HEK293T (cell line): ENCODE data around the gene UBE2K.

ENCODE experiments used
- CTCF ChIA-PET: fragments of 350-600 bp; formaldehyde crosslinking; extraction: SDS; loops from one replicate; lab custom pipeline; 2021; ENCODE audit warnings: antibody characterized with exemption, inconsistent platforms; lab: Yijun Ruan, JAX
- POLR2A ChIA-PET: fragments of 350-600 bp; formaldehyde crosslinking; extraction: SDS; loops from one replicate; lab custom pipeline; 2020; ENCODE audit warnings: antibody characterized with exemption, inconsistent platforms; lab: Yijun Ruan, JAX
- DNase-seq: peaks from one replicate; pipeline ENCODE4 v3.0.0; 2012; ENCODE audit warnings: mixed read lengths; ENCODE audit errors: extremely low spot score
- ARNT ChIP-seq: fragments of 450-650 bp; IDR thresholded peaks from 2 replicates; pipeline ENCODE4 v1.6.1; 2017; ENCODE audit warnings: mild to moderate bottlenecking
- BHLHE40 ChIP-seq: fragments of 450-650 bp; IDR thresholded peaks from 2 replicates; pipeline ENCODE4 v1.6.1; 2016; ENCODE audit warnings: mild to moderate bottlenecking, moderate library complexity, borderline replicate concordance
- CTBP1 ChIP-seq: fragments of 450-650 bp; IDR thresholded peaks from 2 replicates; pipeline ENCODE4 v1.6.1; 2016; ENCODE audit warnings: borderline replicate concordance
- ELF4 ChIP-seq: fragments of 450-650 bp; IDR thresholded peaks from 2 replicates; pipeline ENCODE4 v1.6.1; 2017; ENCODE audit warnings: antibody characterized with exemption
- FOXA1 ChIP-seq: fragments of 450-650 bp; IDR thresholded peaks from 2 replicates; pipeline ENCODE4 v1.6.1; 2016; ENCODE audit warnings: mild to moderate bottlenecking
- FOXK2 ChIP-seq: fragments of 450-650 bp; IDR thresholded peaks from 2 replicates; pipeline ENCODE4 v1.6.1; 2016; ENCODE audit warnings: mild to moderate bottlenecking
- FOXM1 ChIP-seq: fragments of 450-650 bp; IDR thresholded peaks from 2 replicates; pipeline ENCODE4 v1.6.1; 2017; ENCODE audit warnings: mild to moderate bottlenecking, borderline replicate concordance
- HDGF ChIP-seq: fragments of 450-650 bp; IDR thresholded peaks from 2 replicates; pipeline ENCODE4 v1.6.1; 2017; ENCODE audit warnings: antibody characterized with exemption, borderline replicate concordance
- L3MBTL2 ChIP-seq: fragments of 450-650 bp; conservative IDR thresholded peaks from 2 replicates; pipeline ENCODE4 v1.6.1; 2016; ENCODE audit warnings: mild to moderate bottlenecking
- LEF1 ChIP-seq: fragments of 450-650 bp; IDR thresholded peaks from 2 replicates; pipeline ENCODE4 v1.6.1; 2017; ENCODE audit warnings: mild to moderate bottlenecking, borderline replicate concordance
- NFRKB ChIP-seq: fragments of 450-650 bp; IDR thresholded peaks from 2 replicates; pipeline ENCODE4 v1.6.1; 2016; ENCODE audit warnings: mild to moderate bottlenecking, moderate library complexity
- PKNOX1 ChIP-seq: fragments of 450-650 bp; IDR thresholded peaks from 2 replicates; pipeline ENCODE4 v1.6.1; 2016
- SP1 ChIP-seq: fragments of 450-650 bp; IDR thresholded peaks from 2 replicates; pipeline ENCODE4 v1.6.1; 2017
- SUZ12 ChIP-seq: fragments of 450-650 bp; IDR thresholded peaks from 2 replicates; pipeline ENCODE4 v1.6.1; 2016; ENCODE audit warnings: mild to moderate bottlenecking
- TARDBP ChIP-seq: fragments of 450-650 bp; IDR thresholded peaks from 2 replicates; pipeline ENCODE4 v1.6.1; 2016
- ZNF384 ChIP-seq: fragments of 450-650 bp; IDR thresholded peaks from 2 replicates; pipeline ENCODE4 v1.6.1; 2016

UBE2K gene

GRCh38 chr4:39814403-39815185 lies 116.7 kb downstream of the UBE2K start:
- POLR2A ChIA-PET, result no interaction called here

GRCh38 chr4:39818646-39819045 lies 120.7 kb downstream of the UBE2K start:
- DNase-seq, result no peak
- ChIA-PET CTCF (interaction anchor here (0.8 kb wide), 1 partner anchor 163 kb away, joined by 4 read pairs; no protein-coding TSS in a partner anchor), POLR2A (interaction anchor here (1.4 kb wide), 1 partner anchor 121 kb away, joined by 4 read pairs; the partner anchor contains the start of gene UBE2K)
- TF ChIP-seq PKNOX1 (no peak), SP1 (no peak), LEF1 (no peak), ZNF384 (no peak), TARDBP (no peak), HDGF (no peak), L3MBTL2 (no peak), FOXK2 (no peak), CTBP1 (no peak)

More at GRCh38 chr4:39814403-39815185, 116.7 kb downstream of the UBE2K start:
- CTCF ChIA-PET, result no interaction called here
- TF ChIP-seq PKNOX1, result no peak
- no peak for TF ChIP-seq SUZ12
- no peak for TF ChIP-seq FOXK2
- no peak for TF ChIP-seq TARDBP
- TF ChIP-seq HDGF, result no peak
- no peak for TF ChIP-seq ZNF384
- TF ChIP-seq CTBP1, result no peak
- TF ChIP-seq ELF4, result no peak
- TF ChIP-seq FOXM1, result no peak
- no peak for TF ChIP-seq LEF1
- no peak for TF ChIP-seq L3MBTL2
- no peak for TF ChIP-seq BHLHE40
- no peak for TF ChIP-seq SP1
- no peak for DNase-seq

GRCh38 chr4:39820186-39820585 lies 122.2 kb downstream of the UBE2K start:
- TF ChIP-seq CTBP1, result no peak
- no peak for TF ChIP-seq HDGF
- no peak for TF ChIP-seq SP1
- TF ChIP-seq FOXA1, result no peak
- no peak for TF ChIP-seq FOXM1
- TF ChIP-seq FOXK2, result no peak
- TF ChIP-seq PKNOX1, result no peak
- TF ChIP-seq NFRKB, result no peak
- TF ChIP-seq SUZ12, result no peak
- TF ChIP-seq BHLHE40, result no peak
- TF ChIP-seq ELF4, result no peak
- no peak for TF ChIP-seq ARNT
- TF ChIP-seq ZNF384, result no peak
- no peak for TF ChIP-seq LEF1
- TF ChIP-seq L3MBTL2, result no peak
- CTCF ChIA-PET, result no interaction called here
- POLR2A ChIA-PET, result no interaction called here
- no peak for DNase-seq

- TF ChIP-seq ARNT, result no peak
- no peak for TF ChIP-seq SP1
- TF ChIP-seq L3MBTL2, result no peak
- no peak for TF ChIP-seq HDGF
- no peak for TF ChIP-seq TARDBP
- TF ChIP-seq SUZ12, result no peak
- TF ChIP-seq FOXA1, result no peak
- no peak for TF ChIP-seq CTBP1
- no peak for TF ChIP-seq LEF1
- CTCF ChIA-PET, result no interaction called here
- POLR2A ChIA-PET, result no interaction called here
- no peak for DNase-seq
These were observed 124.0 kb downstream of the UBE2K start for GRCh38 chr4:39821951-39822350.

GRCh38 chr4:39822662-39823061 lies 124.7 kb downstream of the UBE2K start:
- DNase-seq, result no peak
- POLR2A ChIA-PET, result no interaction called here
- TF ChIP-seq L3MBTL2, result no peak
- no peak for TF ChIP-seq ELF4
- TF ChIP-seq ARNT, result no peak
- TF ChIP-seq SUZ12, result no peak
- no peak for TF ChIP-seq CTBP1
- no peak for TF ChIP-seq HDGF
- CTCF ChIA-PET, result no interaction called here

GRCh38 chr4:39823191-39823590 lies 125.3 kb downstream of the UBE2K start:
- ChIA-PET CTCF (no interaction called here), POLR2A (no interaction called here)
- no peak for DNase-seq
- no peak for TF ChIP-seq ARNT
- no peak for TF ChIP-seq HDGF
- TF ChIP-seq FOXM1, result no peak
- no peak for TF ChIP-seq L3MBTL2
- TF ChIP-seq FOXA1, result no peak
- TF ChIP-seq ELF4, result no peak
- no peak for TF ChIP-seq LEF1
- no peak for TF ChIP-seq NFRKB
- TF ChIP-seq TARDBP, result no peak
- TF ChIP-seq BHLHE40, result no peak
- no peak for TF ChIP-seq CTBP1
- no peak for TF ChIP-seq SP1
- no peak for TF ChIP-seq PKNOX1
